Measurements from ENCODE around the gene AFAP1. TPM values are rescaled to one million over a fixed set of nuclear protein-coding genes. Genes with fewer than 3 reads are reported as not detected.

Gene AFAP1
- polyA plus RNA-seq, 1 experiment = 48.5 TPM

GRCh38 chr4:7731437-7731836, 208.2 kb downstream of the AFAP1 start:
- ChIA-PET CTCF (interaction anchor here (1.0 to 2.3 kb wide), 2 partner anchors 11 to 19 kb away, joined by 3 to 9 read pairs; no protein-coding TSS in a partner anchor), POLR2A (no interaction called here)
- H3K4me3 ChIP-seq (ENCODE audit: low read depth, low read length) = no peak overlapping the region

GRCh38 chr4:7727749-7728148, 211.9 kb downstream of the AFAP1 start:
- Histone ChIP-seq H3K27me3 (ENCODE audit: control insufficient read depth, insufficient read depth, low read length) (no peaks in the 10 kb centered on the region), H3K36me3 (ENCODE audit: control insufficient read depth, insufficient read depth, low read length) (no peaks in the 10 kb centered on the region), H3K4me3 (ENCODE audit: low read depth, low read length) (no peak overlapping the region)
- ChIA-PET POLR2A (no interaction called here), CTCF (interaction anchor here (3.0 kb wide), 1 partner anchor 8 kb away, joined by 16 read pairs; no protein-coding TSS in a partner anchor)
- DNase-seq (ENCODE audit: low read depth) = no peak
- TF ChIP-seq CTCF (IDR thresholded peaks at IDR 0.05; ENCODE audit: insufficient read depth, low read depth, low read length) = no peak

More at GRCh38 chr4:7731437-7731836, 208.2 kb downstream of the AFAP1 start:
- no peak for DNase-seq (ENCODE audit: low read depth)
- no peak for TF ChIP-seq CTCF (IDR thresholded peaks at IDR 0.05; ENCODE audit: insufficient read depth, low read depth, low read length)
- no peaks in the 10 kb centered on the region for H3K36me3 ChIP-seq (ENCODE audit: control insufficient read depth, insufficient read depth, low read length)
- 0 out of 2 replicates have a peak, but pooled peaks cover 2% of the 10 kb centered on the region for H3K27me3 ChIP-seq (ENCODE audit: control insufficient read depth, insufficient read depth, low read length)

- Histone ChIP-seq H3K36me3 (ENCODE audit: control insufficient read depth, insufficient read depth, low read length) (no peaks in the 10 kb centered on the region), H3K4me3 (ENCODE audit: low read depth, low read length) (no peak overlapping the region), H3K27me3 (ENCODE audit: control insufficient read depth, insufficient read depth, low read length) (no peaks in the 10 kb centered on the region)
- no peak for DNase-seq (ENCODE audit: low read depth)
- POLR2A ChIA-PET = no interaction called here
- no peak for TF ChIP-seq CTCF (IDR thresholded peaks at IDR 0.05; ENCODE audit: insufficient read depth, low read depth, low read length)
- CTCF ChIA-PET = interaction anchor here (1.3 to 3.0 kb wide), 2 partner anchors 7 to 11 kb away, joined by 3 to 16 read pairs; no protein-coding TSS in a partner anchor
These were observed 212.8 kb downstream of the AFAP1 start for GRCh38 chr4:7726665-7727413.

GRCh38 chr4:7725951-7726350, 213.7 kb downstream of the AFAP1 start:
- DNase-seq (ENCODE audit: low read depth) = no peak
- no peak for TF ChIP-seq CTCF (IDR thresholded peaks at IDR 0.05; ENCODE audit: insufficient read depth, low read depth, low read length)
- H3K4me3 ChIP-seq (ENCODE audit: low read depth, low read length) = no peak overlapping the region
- ChIA-PET CTCF (interaction anchor here (1.3 kb wide), 1 partner anchor 10 kb away, joined by 3 read pairs; no protein-coding TSS in a partner anchor), POLR2A (no interaction called here)
- H3K27me3 ChIP-seq (ENCODE audit: control insufficient read depth, insufficient read depth, low read length) = no peaks in the 10 kb centered on the region
- H3K36me3 ChIP-seq (ENCODE audit: control insufficient read depth, insufficient read depth, low read length) = no peaks in the 10 kb centered on the region

- no peaks in the 10 kb centered on the region for H3K36me3 ChIP-seq (ENCODE audit: control insufficient read depth, insufficient read depth, low read length)
- TF ChIP-seq CTCF (IDR thresholded peaks at IDR 0.05; ENCODE audit: insufficient read depth, low read depth, low read length) = no peak
These were observed 216.0 kb downstream of the AFAP1 start for GRCh38 chr4:7723625-7724024.

More at GRCh38 chr4:7723625-7724024, 216.0 kb downstream of the AFAP1 start:
- Histone ChIP-seq H3K4me3 (ENCODE audit: low read depth, low read length) (no peak overlapping the region), H3K27me3 (ENCODE audit: control insufficient read depth, insufficient read depth, low read length) (peaks cover 3% of the 10 kb centered on the region; the same call in 1 of the 2 replicates)
- POLR2A ChIA-PET = no interaction called here
- CTCF ChIA-PET = no interaction called here
- DNase-seq (ENCODE audit: low read depth) = no peak

Data from BJ (cell line).